Mucosa of descending colon (tissue), 3 donors: ENCODE results near the gene BACH2. TPM values are rescaled to one million over a fixed set of nuclear protein-coding genes. Genes with fewer than 3 reads are reported as not detected.

ENCODE experiments used
- ATAC-seq: fragments of 200-7000 bp; cut with Tn5 transposase; one replicate; pipeline ENCODE4 v1.9.1; 2020; ENCODE audit warnings: mild to moderate bottlenecking, moderate library complexity
- DNase-seq, 3 donors: peaks; one replicate each; pipeline ENCODE4 v3.0.0-alpha.2; 2020
- H3K36me3 ChIP-seq: fragments of 200-600 bp; one replicate; pipeline ENCODE4 v1.8.0; 2021; ENCODE audit warnings: low read depth, mild to moderate bottlenecking
- H3K4me1 ChIP-seq: fragments of 200-600 bp; one replicate; pipeline ENCODE4 v1.8.0; 2021; ENCODE audit warnings: low read depth, mild to moderate bottlenecking
- H3K4me3 ChIP-seq: fragments of 200-600 bp; one replicate; pipeline ENCODE4 v1.8.0; 2021; ENCODE audit warnings: mild to moderate bottlenecking
- H3K9me3 ChIP-seq: fragments of 200-600 bp; one replicate; pipeline ENCODE4 v1.8.0; 2021; ENCODE audit warnings: mild to moderate bottlenecking
- CTCF ChIP-seq: fragments of 200-600 bp; IDR thresholded peaks from one replicate; pipeline ENCODE4 v1.8.0; 2022; ENCODE audit warnings: antibody characterized with exemption, mild to moderate bottlenecking
- intact Hi-C, 2 donors: fragments of 100-400 bp; cut with DNase I in 1 of 2; cut with micrococcal nuclease in 1 of 2; formaldehyde crosslinking; loops; one replicate each; pipeline versions ENCODE4 v1.11.0 to v1.11.1; 2022; cut with DNase I, micrococcal nuclease
- total RNA-seq, 3 donors: library from RNA; stranded (reverse); fragmentation: NEBNext Ultra II Directional in 2 of 3; extraction: Animal tissue kit (Norgen Biotek cat#: 25700) in 2 of 3; gene quantifications; one replicate each; pipeline versions ENCODE4 v1.2.1 to v1.2.4, GENCODE V29; 2021 to 2023
- donor health status: DM: no; HTN: no; CAD: no; lungs with moderate emphysema.
- donor health status: DM: no; HTN: no; CAD: no.
- donor health status: DM: no; HTN: yes; CAD: no.

The BACH2 gene
- total RNA-seq, 3 donors from 2014 or later, result 0.96 to 1.6 (median 1.2) TPM

- H3K4me1 ChIP-seq, result peaks cover 3% of the 10 kb centered on the region
- ATAC-seq (no peak), DNase-seq (no peak)
- H3K4me3 ChIP-seq, result no peak overlapping the region
- intact Hi-C loops, result loop anchor here in 1 of 2 donors (10.0 kb wide), 1 partner anchor 415 kb away; no protein-coding TSS in a partner anchor
- H3K9me3 ChIP-seq, result no peaks in the 10 kb centered on the region
- no peak for TF ChIP-seq CTCF
- H3K36me3 ChIP-seq, result no peaks in the 10 kb centered on the region
These were observed 317.0 kb downstream of the BACH2 start for GRCh38 chr6:89979481-89980119.

GRCh38 chr6:89978749-89979145, 317.9 kb downstream of the BACH2 start:
- no peak for TF ChIP-seq CTCF
- H3K4me1 ChIP-seq, result peaks cover 3% of the 10 kb centered on the region
- H3K9me3 ChIP-seq, result no peaks in the 10 kb centered on the region
- no peak overlapping the region for H3K4me3 ChIP-seq
- intact Hi-C loops, result loop anchor here in 1 of 2 donors (10.0 kb wide), 1 partner anchor 416 kb away; no protein-coding TSS in a partner anchor
- no peaks in the 10 kb centered on the region for H3K36me3 ChIP-seq
- ATAC-seq, result no peak
- no peak for DNase-seq

DNA sequence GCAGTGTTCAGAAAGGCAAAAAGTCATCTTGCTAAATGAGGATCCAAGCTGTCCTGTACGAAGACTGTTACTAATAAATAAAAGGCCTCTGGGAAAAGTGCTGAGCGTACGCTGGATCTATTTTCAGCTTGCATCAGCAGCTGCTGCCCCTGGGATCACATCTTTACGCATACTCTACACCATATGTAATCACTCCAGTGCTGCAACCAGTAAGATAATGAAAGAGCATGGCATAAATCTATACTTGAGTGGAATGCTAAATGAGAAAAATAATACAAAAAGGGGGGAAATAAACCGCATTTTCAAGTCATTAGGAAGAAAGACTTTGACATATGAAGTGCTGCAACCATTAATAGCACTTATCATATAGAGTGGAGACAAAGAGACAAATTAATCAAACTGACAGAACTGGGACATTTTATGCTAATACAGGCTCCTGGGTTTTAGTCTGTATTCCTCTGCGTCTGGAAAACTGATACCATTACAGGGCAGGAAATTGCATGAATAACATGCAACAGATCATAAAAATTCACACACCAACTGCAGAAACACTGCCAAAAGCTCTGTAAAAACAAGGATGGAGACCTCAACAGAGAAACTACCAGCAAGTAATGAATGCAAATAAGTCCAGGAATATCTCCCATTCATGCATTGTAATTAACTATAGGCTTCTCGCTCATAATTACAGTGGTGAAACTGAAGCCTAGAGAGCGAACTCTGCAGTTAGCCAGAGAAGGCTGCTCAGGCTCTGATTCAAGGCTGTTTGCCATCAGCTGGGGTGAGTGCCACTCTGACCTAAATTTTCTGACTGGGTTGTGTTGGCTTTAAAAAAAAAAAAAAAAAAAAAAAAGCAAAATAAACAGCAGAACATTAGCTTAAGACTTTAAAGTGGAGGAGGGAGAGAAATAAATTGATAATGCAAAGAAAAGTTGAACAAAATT, 318.6 kb downstream of the BACH2 start:
- TF ChIP-seq CTCF, result no peak
- intact Hi-C loops, result loop anchor here in 1 of 2 donors (10.0 kb wide), 1 partner anchor 417 kb away; no protein-coding TSS in a partner anchor
- no peak for DNase-seq
- no peak overlapping the region for H3K4me3 ChIP-seq
- no peaks in the 10 kb centered on the region for H3K36me3 ChIP-seq
- no peaks in the 10 kb centered on the region for H3K9me3 ChIP-seq
- peaks cover 3% of the 10 kb centered on the region for H3K4me1 ChIP-seq
- ATAC-seq, result no peak

GRCh38 chr6:89976694-89977020, 320.0 kb downstream of the BACH2 start:
- ATAC-seq, result no peak
- peaks cover 3% of the 10 kb centered on the region for H3K4me1 ChIP-seq
- intact Hi-C loops, result loop anchor here in 1 of 2 donors (10.0 kb wide), 1 partner anchor 418 kb away; no protein-coding TSS in a partner anchor
- no peaks in the 10 kb centered on the region for H3K36me3 ChIP-seq
- no peak for DNase-seq
- H3K4me3 ChIP-seq, result no peak overlapping the region
- TF ChIP-seq CTCF, result no peak
- no peaks in the 10 kb centered on the region for H3K9me3 ChIP-seq

- Histone ChIP-seq H3K4me3 (no peak overlapping the region), H3K9me3 (no peaks in the 10 kb centered on the region), H3K4me1 (peaks cover 3% of the 10 kb centered on the region), H3K36me3 (no peaks in the 10 kb centered on the region)
- TF ChIP-seq CTCF, result no peak
- intact Hi-C loops, result loop anchor here in 1 of 2 donors (10.0 kb wide), 1 partner anchor 419 kb away; no protein-coding TSS in a partner anchor
- peak; percentile 65 for ATAC-seq
- DNase-seq, result no peak
These were observed 320.5 kb downstream of the BACH2 start for GRCh38 chr6:89975991-89976693.
